SJCRH30 (cell line): Measurements from ENCODE around the gene RBM33. TPM values are rescaled to one million over a fixed set of nuclear protein-coding genes. Genes with fewer than 3 reads are reported as not detected.

Experiments used
- DNase-seq, 2 experiments: peaks; one replicate each; pipeline ENCODE4 v3.0.0-alpha.2; 2015 to 2020
- H3K27ac ChIP-seq: fragments of 250-450 bp; sonication (Bioruptor Pico); 2 replicates; pipeline ENCODE4 v1.5.1; 2020; ENCODE audit warnings: mild to moderate bottlenecking, moderate library complexity
- H3K27me3 ChIP-seq: fragments of 250-450 bp; sonication (Bioruptor Pico); 2 replicates; pipeline ENCODE4 v1.5.1; 2020; ENCODE audit warnings: mild to moderate bottlenecking, moderate library complexity
- H3K36me3 ChIP-seq: fragments of 250-450 bp; sonication (Bioruptor Pico); 2 replicates; pipeline ENCODE4 v1.5.1; 2020; ENCODE audit warnings: mild to moderate bottlenecking, moderate library complexity
- H3K4me1 ChIP-seq: fragments of 250-450 bp; sonication (Bioruptor Pico); 2 replicates; pipeline ENCODE4 v1.5.1; 2020; ENCODE audit warnings: mild to moderate bottlenecking, moderate library complexity
- H3K4me3 ChIP-seq: fragments of 250-450 bp; sonication (Bioruptor Pico); 2 replicates; pipeline ENCODE4 v1.5.1; 2020; ENCODE audit warnings: mild to moderate bottlenecking, moderate library complexity
- H3K9me3 ChIP-seq: fragments of 250-450 bp; sonication (Bioruptor Pico); replicated peaks from 2 replicates; pipeline ENCODE4 v1.5.1; 2020; ENCODE audit warnings: mild to moderate bottlenecking, moderate library complexity
- total RNA-seq: library from RNA; depleted of rRNA; stranded (reverse); fragments of >200 nt; shearing (Covaris generic); gene quantifications from 2 replicates; pipeline ENCODE4 v1.2.3, GENCODE V29; 2014

The RBM33 gene
- total RNA-seq, 1 experiment from 2014 or later: 38.7 TPM

GRCh38 chr7:155728116-155728515 lies 83.7 kb downstream of the RBM33 start:
- Histone ChIP-seq H3K4me3 (no peak overlapping the region), H3K9me3 (no peaks in the 10 kb centered on the region), H3K27me3 (no peaks in the 10 kb centered on the region), H3K36me3 (peaks cover 13% of the 10 kb centered on the region), H3K27ac (no peak overlapping the region), H3K4me1 (no peaks in the 10 kb centered on the region)
- no peak for DNase-seq

GRCh38 chr7:155729847-155730246 lies 85.4 kb downstream of the RBM33 start:
- H3K4me3 ChIP-seq: no peak overlapping the region
- H3K27me3 ChIP-seq: no peaks in the 10 kb centered on the region
- H3K27ac ChIP-seq: no peak overlapping the region
- H3K4me1 ChIP-seq: no peaks in the 10 kb centered on the region
- peaks cover 13% of the 10 kb centered on the region for H3K36me3 ChIP-seq
- peak in 1 of 2 experiments; percentile 36 for DNase-seq
- no peaks in the 10 kb centered on the region for H3K9me3 ChIP-seq

- no peaks in the 10 kb centered on the region for H3K9me3 ChIP-seq
- H3K27me3 ChIP-seq: no peaks in the 10 kb centered on the region
- H3K27ac ChIP-seq: no peak overlapping the region
- DNase-seq: no peak
- H3K36me3 ChIP-seq: peaks cover 13% of the 10 kb centered on the region
- H3K4me1 ChIP-seq: no peaks in the 10 kb centered on the region
- H3K4me3 ChIP-seq: no peak overlapping the region
These were observed 86.9 kb downstream of the RBM33 start for GRCh38 chr7:155731380-155731779.

GRCh38 chr7:155731871-155732270 lies 87.4 kb downstream of the RBM33 start:
- Histone ChIP-seq H3K27me3 (no peaks in the 10 kb centered on the region), H3K36me3 (peaks cover 13% of the 10 kb centered on the region), H3K27ac (no peak overlapping the region), H3K9me3 (no peaks in the 10 kb centered on the region), H3K4me1 (no peaks in the 10 kb centered on the region), H3K4me3 (no peak overlapping the region)
- no peak for DNase-seq

DNA sequence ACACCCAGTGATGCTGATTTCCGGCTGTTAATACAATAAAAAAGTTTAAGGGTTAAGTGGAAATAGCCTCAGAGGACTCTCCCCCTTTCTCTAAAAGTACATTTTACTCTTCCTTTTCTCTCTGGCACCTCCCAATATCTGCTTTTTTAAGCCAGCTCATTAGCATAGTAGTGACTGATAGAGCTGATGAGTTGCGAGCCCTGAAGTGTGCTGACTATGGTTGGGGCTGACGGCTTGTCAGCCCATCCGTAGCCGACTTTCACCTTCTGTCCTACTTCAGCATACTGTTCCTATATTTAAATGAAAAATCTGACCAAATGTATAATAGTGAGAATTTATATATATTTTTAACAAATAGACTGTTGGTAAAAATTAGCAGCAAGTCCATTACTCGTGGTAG lies 87.8 kb downstream of the RBM33 start:
- Histone ChIP-seq H3K4me3 (no peak overlapping the region), H3K27me3 (no peaks in the 10 kb centered on the region), H3K4me1 (no peaks in the 10 kb centered on the region), H3K9me3 (no peaks in the 10 kb centered on the region), H3K36me3 (peaks cover 17% of the 10 kb centered on the region), H3K27ac (no peak overlapping the region)
- DNase-seq: no peak

DNA sequence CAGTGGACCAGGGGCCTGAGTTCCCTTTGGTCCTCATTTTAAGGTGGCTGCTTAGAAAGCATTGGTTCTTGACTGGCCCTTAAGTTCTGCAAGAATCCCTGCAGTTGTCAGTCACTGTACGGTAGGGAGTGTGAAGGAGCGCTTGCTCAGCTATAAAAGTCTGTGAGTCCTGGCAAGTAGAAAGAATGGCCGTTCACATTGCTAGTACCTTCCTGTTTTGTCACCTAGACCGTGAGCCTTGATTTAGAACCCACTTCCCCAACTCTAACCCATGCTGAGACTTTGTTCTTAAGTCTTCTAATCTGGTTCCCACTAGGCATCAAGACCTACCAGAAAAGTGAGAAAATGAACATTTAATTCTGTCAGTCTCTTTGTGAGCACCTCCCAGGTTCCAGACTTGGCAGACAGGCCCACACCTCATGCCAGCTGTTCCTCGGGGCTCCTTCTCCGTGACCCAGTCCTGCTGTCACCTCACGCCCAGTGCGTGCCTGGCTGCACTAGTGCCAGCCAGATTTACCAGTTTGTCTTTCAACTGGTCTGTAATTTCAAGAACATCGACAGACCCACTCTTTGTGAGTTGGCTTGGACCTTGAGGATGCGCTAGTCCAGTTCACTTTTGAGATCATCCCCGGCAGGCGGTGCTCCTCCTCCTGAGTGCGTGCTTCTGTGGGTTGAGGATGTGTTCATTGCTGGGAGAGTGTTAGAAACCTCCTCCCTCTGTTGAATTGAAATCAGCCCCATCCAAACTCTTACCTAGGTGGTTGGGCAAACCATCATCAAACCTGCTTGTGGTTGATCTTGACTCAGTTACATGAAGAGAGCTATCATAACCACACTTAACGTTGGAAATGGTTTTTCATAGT lies 89.4 kb downstream of the RBM33 start:
- Histone ChIP-seq H3K27ac (no peak overlapping the region), H3K9me3 (no peaks in the 10 kb centered on the region), H3K4me1 (no peaks in the 10 kb centered on the region), H3K36me3 (peaks cover 26% of the 10 kb centered on the region), H3K27me3 (no peaks in the 10 kb centered on the region), H3K4me3 (no peak overlapping the region)
- no peak for DNase-seq

- no peak overlapping the region for H3K4me3 ChIP-seq
- H3K9me3 ChIP-seq: no peaks in the 10 kb centered on the region
- no peak for DNase-seq
- no peak overlapping the region for H3K27ac ChIP-seq
- no peaks in the 10 kb centered on the region for H3K27me3 ChIP-seq
- H3K36me3 ChIP-seq: peaks cover 23% of the 10 kb centered on the region
- H3K4me1 ChIP-seq: no peaks in the 10 kb centered on the region
These were observed 90.0 kb downstream of the RBM33 start for GRCh38 chr7:155734445-155734809.

DNA sequence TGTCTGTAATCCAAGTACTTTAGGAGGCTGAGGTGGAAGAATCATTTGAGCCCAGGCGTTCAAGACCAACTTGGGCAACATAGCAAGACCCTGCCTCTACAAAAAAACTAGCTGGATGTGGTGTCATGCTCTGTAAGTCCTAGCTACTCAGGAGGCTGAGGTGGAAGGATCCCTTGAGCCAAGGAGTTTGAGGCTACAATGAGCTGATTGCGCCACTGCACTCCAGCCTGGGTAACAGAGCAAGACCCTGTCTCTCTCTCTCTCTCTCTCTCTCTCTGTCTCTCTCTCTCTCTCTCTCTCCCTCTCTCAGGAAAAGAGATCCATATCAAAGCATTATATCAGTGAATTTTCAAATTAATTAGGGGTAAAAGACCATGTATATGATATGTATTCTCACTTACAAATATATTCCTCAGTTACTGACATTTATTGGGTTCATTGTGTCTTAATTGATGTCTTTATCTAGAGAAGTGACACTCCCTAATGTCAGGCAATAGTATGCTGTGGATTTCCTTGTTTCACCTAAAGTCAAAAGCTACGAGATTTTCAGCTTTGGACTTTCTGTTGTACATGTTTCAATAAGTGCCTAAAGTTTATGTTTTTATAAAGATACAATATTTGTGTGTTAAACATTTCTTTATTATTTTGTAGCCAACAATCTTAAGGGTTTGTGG lies 91.1 kb downstream of the RBM33 start:
- H3K4me1 ChIP-seq: no peaks in the 10 kb centered on the region
- H3K27ac ChIP-seq: no peak overlapping the region
- H3K36me3 ChIP-seq: peaks cover 27% of the 10 kb centered on the region
- no peak overlapping the region for H3K4me3 ChIP-seq
- no peaks in the 10 kb centered on the region for H3K27me3 ChIP-seq
- DNase-seq: no peak
- H3K9me3 ChIP-seq: no peaks in the 10 kb centered on the region

GRCh38 chr7:155737590-155737989 lies 93.1 kb downstream of the RBM33 start:
- no peaks in the 10 kb centered on the region for H3K4me1 ChIP-seq
- H3K27ac ChIP-seq: no peak overlapping the region
- no peak overlapping the region for H3K4me3 ChIP-seq
- peaks cover 41% of the 10 kb centered on the region for H3K36me3 ChIP-seq
- H3K27me3 ChIP-seq: no peaks in the 10 kb centered on the region
- DNase-seq: no peak
- no peaks in the 10 kb centered on the region for H3K9me3 ChIP-seq

DNA sequence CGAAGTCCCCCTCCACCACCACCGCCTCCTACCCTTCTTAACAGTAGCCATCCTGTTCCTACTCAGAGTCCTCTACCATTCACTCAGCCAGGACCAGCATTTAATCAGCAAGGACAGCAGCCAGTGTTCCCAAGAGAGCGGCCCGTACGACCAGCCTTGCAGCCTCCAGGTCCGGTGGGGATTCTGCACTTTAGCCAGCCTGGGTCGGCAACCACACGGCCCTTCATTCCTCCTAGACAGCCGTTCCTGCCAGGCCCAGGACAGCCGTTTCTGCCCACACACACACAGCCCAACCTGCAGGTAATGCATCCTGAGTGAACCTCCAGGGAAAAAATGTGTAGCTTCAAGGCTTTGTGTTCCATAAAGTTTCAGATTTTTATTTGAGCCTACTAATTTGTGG lies 93.6 kb downstream of the RBM33 start:
- Histone ChIP-seq H3K36me3 (peaks cover 44% of the 10 kb centered on the region), H3K9me3 (no peaks in the 10 kb centered on the region)

GRCh38 chr7:155738652-155739537 lies 94.4 kb downstream of the RBM33 start:
- H3K27me3 ChIP-seq: no peaks in the 10 kb centered on the region
- no peaks in the 10 kb centered on the region for H3K4me1 ChIP-seq
- no peaks in the 10 kb centered on the region for H3K9me3 ChIP-seq
- H3K36me3 ChIP-seq: peaks cover 49% of the 10 kb centered on the region
- no peak overlapping the region for H3K4me3 ChIP-seq
- H3K27ac ChIP-seq: no peak overlapping the region
- peak in 1 of 2 experiments; percentile 16 for DNase-seq

More for the DNA sequence above, 93.6 kb downstream of the RBM33 start:
- H3K27me3 ChIP-seq: no peaks in the 10 kb centered on the region
- no peaks in the 10 kb centered on the region for H3K4me1 ChIP-seq
- no peak overlapping the region for H3K4me3 ChIP-seq
- no peak for DNase-seq
- no peak overlapping the region for H3K27ac ChIP-seq

- no peak for DNase-seq
- H3K9me3 ChIP-seq: no peaks in the 10 kb centered on the region
- H3K36me3 ChIP-seq: peaks cover 49% of the 10 kb centered on the region
- H3K4me3 ChIP-seq: no peak overlapping the region
- H3K4me1 ChIP-seq: no peaks in the 10 kb centered on the region
- H3K27me3 ChIP-seq: no peaks in the 10 kb centered on the region
- H3K27ac ChIP-seq: no peak overlapping the region
These were observed 95.2 kb downstream of the RBM33 start for GRCh38 chr7:155739538-155740143.

GRCh38 chr7:155741082-155741481 lies 96.6 kb downstream of the RBM33 start:
- Histone ChIP-seq H3K9me3 (no peaks in the 10 kb centered on the region), H3K27me3 (no peaks in the 10 kb centered on the region), H3K4me1 (no peaks in the 10 kb centered on the region), H3K4me3 (no peak overlapping the region), H3K36me3 (peaks cover 58% of the 10 kb centered on the region), H3K27ac (no peak overlapping the region)
- no peak for DNase-seq

- Histone ChIP-seq H3K4me1 (no peaks in the 10 kb centered on the region), H3K9me3 (no peaks in the 10 kb centered on the region), H3K4me3 (no peak overlapping the region), H3K27me3 (no peaks in the 10 kb centered on the region), H3K27ac (no peak overlapping the region), H3K36me3 (peaks cover 64% of the 10 kb centered on the region)
- no peak for DNase-seq
These were observed 97.3 kb downstream of the RBM33 start for GRCh38 chr7:155741805-155742204.
